Measurements from ENCODE around the gene FAM240A.

GRCh38 chr3:46659285-46659684, 47.0 kb downstream of the FAM240A start:
- TF ChIP-seq, protein P1, sequence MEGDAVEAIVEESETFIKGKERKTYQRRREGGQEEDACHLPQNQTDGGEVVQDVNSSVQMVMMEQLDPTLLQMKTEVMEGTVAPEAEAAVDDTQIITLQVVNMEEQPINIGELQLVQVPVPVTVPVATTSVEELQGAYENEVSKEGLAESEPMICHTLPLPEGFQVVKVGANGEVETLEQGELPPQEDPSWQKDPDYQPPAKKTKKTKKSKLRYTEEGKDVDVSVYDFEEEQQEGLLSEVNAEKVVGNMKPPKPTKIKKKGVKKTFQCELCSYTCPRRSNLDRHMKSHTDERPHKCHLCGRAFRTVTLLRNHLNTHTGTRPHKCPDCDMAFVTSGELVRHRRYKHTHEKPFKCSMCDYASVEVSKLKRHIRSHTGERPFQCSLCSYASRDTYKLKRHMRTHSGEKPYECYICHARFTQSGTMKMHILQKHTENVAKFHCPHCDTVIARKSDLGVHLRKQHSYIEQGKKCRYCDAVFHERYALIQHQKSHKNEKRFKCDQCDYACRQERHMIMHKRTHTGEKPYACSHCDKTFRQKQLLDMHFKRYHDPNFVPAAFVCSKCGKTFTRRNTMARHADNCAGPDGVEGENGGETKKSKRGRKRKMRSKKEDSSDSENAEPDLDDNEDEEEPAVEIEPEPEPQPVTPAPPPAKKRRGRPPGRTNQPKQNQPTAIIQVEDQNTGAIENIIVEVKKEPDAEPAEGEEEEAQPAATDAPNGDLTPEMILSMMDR (IDR thresholded peaks at IDR 0.05): no peak
- TF ChIP-seq ZFX (IDR thresholded peaks at IDR 0.05; ENCODE audit: borderline replicate concordance): no peak
